Motor neuron (in vitro differentiated cells): ENCODE results near the gene OR8B8. TPM values are rescaled to one million over a fixed set of nuclear protein-coding genes. Genes with fewer than 3 reads are reported as not detected.
"Not testable (repeated sequence)": the region's sequence is repeated elsewhere in the genome, so short reads cannot be mapped to it uniquely, and the experiment has no call there.

Source experiments
- ATAC-seq, 8 experiments: fragments of 200-7000 bp; cut with Tn5 transposase; replicated peaks in 6 of 8; 2 replicates each; pipeline ENCODE4 v1.8.0; 2021; ENCODE audit warnings: mild to moderate bottlenecking in 8 of 8, moderate library complexity in 8 of 8
- H3K27ac ChIP-seq, 2 donors: fragments of 250-450 bp; sonication (Bioruptor Pico); 2 replicates each; pipeline ENCODE4 v1.9.0; 2021; ENCODE audit warnings: antibody characterized with exemption in 2 of 2, mild to moderate bottlenecking in 2 of 2, moderate library complexity in 1 of 2
- H3K4me1 ChIP-seq, 2 donors: fragments of 250-450 bp; sonication (Bioruptor Pico); replicated peaks in 1 of 2; 2 replicates each; pipeline ENCODE4 v1.6.1; 2021; ENCODE audit warnings: antibody characterized with exemption in 2 of 2, mild to moderate bottlenecking in 2 of 2, moderate library complexity in 1 of 2
- H3K4me3 ChIP-seq, 5 donors: fragments of 250-450 bp; sonication (Bioruptor Pico); 2 replicates each; pipeline ENCODE4 v1.9.0; 2021; ENCODE audit warnings: antibody characterized with exemption in 5 of 5, mild to moderate bottlenecking in 5 of 5, moderate library complexity in 4 of 5
- WGBS, 10 experiments: fragments of 450-650 bp; shearing (Covaris generic); methylation state at CpG; one replicate each; pipeline ENCODE4 v1.0.0; 2022; 5-methylcytosine and 5-hydroxymethylcytosine counted together
- in situ Hi-C, 9 experiments: fragments of 400-800 bp; cut with MboI; loops; one replicate each; pipeline ENCODE4 v1.15.0; 2021; ENCODE audit warnings: low sequenced_read_pairs in 9 of 9, low pct_unique_long_range_greater_than_20kb in 2 of 9; ENCODE audit not compliant: unreplicated experiment in 9 of 9
- total RNA-seq, 8 experiments: library from RNA; unstranded; fragments of 300-600 nt; gene quantifications; 2 replicates each; pipeline versions ENCODE4 v1.2.3 to v1.2.4, GENCODE V29; 2022

OR8B8 gene
- total RNA-seq, 8 experiments from 2014 or later = 0.04 to 0.76 (median 0.14) TPM; not detected in 3

DNA sequence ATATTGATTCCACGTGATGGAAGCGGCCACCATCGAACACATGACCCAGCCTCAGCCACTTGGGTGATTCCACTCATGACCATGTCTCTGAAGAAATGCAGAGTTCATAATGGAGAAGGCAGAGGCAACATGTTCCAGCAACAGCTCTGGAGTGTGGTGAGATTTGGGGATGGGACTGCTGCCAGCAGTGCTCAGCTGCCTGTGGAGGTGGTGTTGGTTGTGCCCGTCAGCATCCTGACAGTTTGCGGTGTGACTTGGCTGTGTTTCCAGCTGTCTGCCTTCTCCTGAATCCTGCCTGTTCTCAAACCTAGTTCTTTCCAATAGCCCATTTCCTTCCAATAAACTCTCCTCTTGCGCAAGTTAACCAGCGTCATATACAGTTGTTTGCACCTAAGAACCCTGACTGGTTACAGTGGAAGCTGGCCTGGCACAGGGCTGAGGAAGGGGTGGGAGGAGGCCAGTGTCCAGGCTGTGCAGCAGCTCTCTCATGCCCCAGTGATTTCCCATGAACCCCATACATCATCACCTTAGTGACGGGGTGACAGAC is 22.0 kb upstream of the OR8B8 start:
- no peaks in the 10 kb centered on the region for H3K4me1 ChIP-seq
- ATAC-seq = no peak
- in situ Hi-C loops = no loop called here
- 43 to 93% (median 72%) methylated on average over 3 to 6 of the region's 8 CpGs; no CpG with 5 or more reads in 5 of the 10 experiments for WGBS, 10 experiments
- H3K27ac ChIP-seq = no peak overlapping the region
- no peak overlapping the region for H3K4me3 ChIP-seq

DNA sequence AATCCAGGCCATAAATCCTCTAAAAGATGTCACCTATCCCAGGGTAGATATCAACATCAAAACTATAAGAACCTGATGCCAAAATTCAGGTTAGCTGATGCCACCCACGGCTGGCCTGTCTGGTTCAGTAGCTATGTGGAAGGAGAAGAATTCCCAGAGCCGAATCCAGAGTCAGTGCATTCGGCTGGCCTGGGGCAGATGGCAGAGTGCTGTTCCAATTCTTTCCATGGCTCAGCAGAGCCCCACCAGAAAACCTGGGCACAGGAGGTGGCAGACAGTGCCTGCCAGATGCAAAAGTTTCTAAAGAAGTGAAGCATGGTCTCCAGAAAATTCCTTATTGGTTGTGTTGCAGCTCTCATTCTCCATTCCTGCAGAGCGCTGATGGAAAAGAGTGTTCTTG is 19.9 kb upstream of the OR8B8 start:
- H3K4me1 ChIP-seq = no peaks in the 10 kb centered on the region
- in situ Hi-C loops = no loop called here
- 17 to 100% (median 60%) methylated on average over 1 to 3 of the region's 4 CpGs; no CpG with 5 or more reads in 3 of the 10 experiments for WGBS, 10 experiments
- ATAC-seq = no peak
- H3K4me3 ChIP-seq = no peak overlapping the region
- no peak overlapping the region for H3K27ac ChIP-seq

GRCh38 chr11:124463990-124464389 is 18.5 kb upstream of the OR8B8 start:
- in situ Hi-C loops = no loop called here
- Histone ChIP-seq H3K27ac (no peak overlapping the region), H3K4me3 (no peak overlapping the region), H3K4me1 (no peaks in the 10 kb centered on the region)
- ATAC-seq = no peak
- 0 to 88% (median 47%) methylated on average over 1 to 5 of the region's 5 CpGs for WGBS, 10 experiments

DNA sequence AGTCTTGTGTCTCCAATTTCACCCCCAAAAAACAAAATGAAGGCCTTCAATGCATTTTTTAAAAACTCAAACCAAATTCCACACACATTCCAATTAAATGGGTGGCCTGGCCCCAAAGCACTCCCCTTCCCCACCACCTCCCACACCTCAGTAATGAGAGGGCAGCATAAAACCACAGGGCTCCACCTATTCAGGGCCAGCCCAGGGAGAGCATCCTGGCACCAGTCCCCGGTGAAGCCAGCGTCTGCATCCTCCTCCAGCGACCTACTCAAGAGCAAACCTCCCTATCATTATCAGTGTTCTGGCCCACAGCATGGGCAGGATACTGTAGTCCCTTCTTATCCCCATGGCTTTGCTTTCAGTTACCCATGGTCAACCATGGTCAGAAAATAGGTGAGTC is 17.8 kb upstream of the OR8B8 start:
- H3K4me3 ChIP-seq = no peak overlapping the region
- H3K27ac ChIP-seq = no peak overlapping the region
- WGBS, 10 experiments = 0 to 60% (median 58%) methylated on average over 1 to 3 of the region's 3 CpGs; no CpG with 5 or more reads in 7 of the 10 experiments
- in situ Hi-C loops = no loop called here
- no peak for ATAC-seq
- H3K4me1 ChIP-seq = no peaks in the 10 kb centered on the region

DNA sequence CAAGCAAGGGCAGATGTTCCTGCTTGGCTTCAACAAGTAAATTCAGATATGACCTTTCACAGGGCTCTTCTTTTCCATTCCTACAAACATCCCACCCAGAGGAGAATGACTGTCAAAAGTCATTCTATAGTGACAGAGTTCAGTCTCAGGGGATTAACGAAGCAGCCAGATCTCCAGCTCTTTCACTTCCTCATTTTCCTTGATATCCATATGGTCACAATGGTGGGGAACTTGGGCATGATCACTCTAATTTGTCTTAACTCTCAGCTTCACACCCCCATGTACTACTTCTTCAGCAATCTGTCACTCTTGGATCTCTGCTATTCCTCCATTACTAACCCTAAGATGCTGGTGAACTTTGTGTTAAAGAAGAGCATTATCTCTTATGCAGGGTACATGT is 15.0 kb upstream of the OR8B8 start:
- H3K4me1 ChIP-seq = no peaks in the 10 kb centered on the region
- WGBS, 10 experiments = 17 to 100% (median 63%) methylated on average over 1 of the region's 1 CpG; no CpG with 5 or more reads in 4 of the 10 experiments
- in situ Hi-C loops = no loop called here
- ATAC-seq = no peak
- H3K4me3 ChIP-seq = no peak overlapping the region
- H3K27ac ChIP-seq = no peak overlapping the region

DNA sequence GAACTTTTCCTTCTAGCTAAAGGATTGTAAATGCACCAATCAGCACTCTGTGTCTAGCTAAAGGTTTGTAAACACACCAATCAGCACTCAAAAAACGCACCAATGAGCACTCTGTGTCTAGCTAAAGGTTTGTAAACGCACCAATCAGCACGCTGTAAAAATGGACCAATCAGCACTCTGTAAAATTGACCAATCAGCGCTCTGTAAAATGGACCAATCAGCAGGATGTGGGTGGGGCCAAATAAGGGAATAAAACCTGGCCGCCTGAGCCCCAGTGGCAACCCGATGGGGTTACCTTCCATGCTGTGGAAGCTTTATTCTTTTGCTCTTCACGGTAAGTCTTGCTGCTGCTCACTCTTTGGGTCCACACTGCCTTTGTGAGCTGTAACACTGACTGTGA is 13.9 kb upstream of the OR8B8 start:
- H3K27ac ChIP-seq, ATAC-seq, H3K4me1 ChIP-seq, in situ Hi-C loops, H3K4me3 ChIP-seq: not testable (repeated sequence)
- WGBS, 10 experiments = 0 to 84% (median 71%) methylated on average over 1 to 6 of the region's 7 CpGs; no CpG with 5 or more reads in 4 of the 10 experiments

DNA sequence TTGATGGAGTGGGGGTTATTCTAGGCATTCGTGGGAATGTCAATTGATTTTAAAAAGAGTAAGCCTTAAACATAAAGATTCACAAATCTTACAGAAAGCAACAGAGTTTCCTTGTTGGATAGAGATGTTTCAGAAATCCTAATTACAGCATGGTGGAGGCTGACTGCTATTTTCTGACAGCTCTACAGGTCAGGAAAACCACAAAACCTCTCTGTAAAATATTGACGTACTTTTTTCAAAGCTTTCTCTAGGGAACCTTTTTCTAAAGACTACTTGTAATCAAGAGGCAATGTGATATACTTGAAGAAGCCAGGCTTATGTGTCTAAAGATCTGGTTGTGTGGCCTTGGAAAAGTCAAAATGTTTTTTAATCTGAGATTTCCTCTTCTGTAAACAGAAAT is 9.1 kb upstream of the OR8B8 start:
- Histone ChIP-seq H3K4me1 (no peaks in the 10 kb centered on the region), H3K27ac (no peak overlapping the region), H3K4me3 (no peak overlapping the region)
- no peak for ATAC-seq
- in situ Hi-C loops = no loop called here
- 0 to 57% (median 45%) methylated on average over 1 to 2 of the region's 2 CpGs; no CpG with 5 or more reads in 2 of the 10 experiments for WGBS, 10 experiments

GRCh38 chr11:124446916-124447315 is 1.4 kb upstream of the OR8B8 start:
- no peak overlapping the region for H3K4me3 ChIP-seq
- in situ Hi-C loops = no loop called here
- H3K27ac ChIP-seq = no peak overlapping the region
- peak in 1 of 8 experiments; percentile 27 for ATAC-seq
- H3K4me1 ChIP-seq = no peaks in the 10 kb centered on the region
- 0 to 100% (median 69%) methylated on average over 1 of the region's 1 CpG; no CpG with 5 or more reads in 1 of the 10 experiments for WGBS, 10 experiments

DNA sequence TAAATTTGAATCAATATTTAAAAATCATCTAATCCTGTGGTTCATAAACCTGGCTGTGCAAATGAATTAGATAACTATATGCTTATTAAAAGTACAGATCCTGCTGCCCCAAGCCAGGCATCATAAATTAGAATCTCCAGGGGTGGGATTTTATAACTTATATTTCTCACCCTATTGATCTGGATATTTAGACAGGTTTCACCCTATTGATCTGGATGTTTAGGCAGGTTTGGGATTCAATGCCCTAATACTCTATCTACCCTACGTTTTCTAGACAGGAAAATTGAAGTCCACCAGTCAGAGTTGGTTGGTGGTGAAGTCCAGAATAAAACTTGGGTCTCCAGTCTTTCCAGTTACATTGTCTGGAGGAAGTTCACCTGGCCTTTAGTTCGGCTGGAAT is 2.6 kb downstream of the OR8B8 start:
- in situ Hi-C loops = no loop called here
- no peak for ATAC-seq
- no peaks in the 10 kb centered on the region for H3K4me1 ChIP-seq
- H3K27ac ChIP-seq = no peak overlapping the region
- 0 to 80% (median 64%) methylated on average over 1 to 2 of the region's 2 CpGs; no CpG with 5 or more reads in 5 of the 10 experiments for WGBS, 10 experiments
- H3K4me3 ChIP-seq = no peak overlapping the region

GRCh38 chr11:124442442-124442841 is 3.1 kb downstream of the OR8B8 start:
- H3K4me1 ChIP-seq = no peaks in the 10 kb centered on the region
- no peak for ATAC-seq
- no peak overlapping the region for H3K4me3 ChIP-seq
- in situ Hi-C loops = no loop called here
- WGBS, 10 experiments = 0 to 74% (median 63%) methylated on average over 1 to 6 of the region's 6 CpGs
- H3K27ac ChIP-seq = no peak overlapping the region

- in situ Hi-C loops = no loop called here
- no peak for ATAC-seq
- WGBS, 10 experiments = 0 to 100% (median 50%) methylated on average over 1 to 3 of the region's 7 CpGs; no CpG with 5 or more reads in 4 of the 10 experiments
- Histone ChIP-seq H3K4me1 (no peaks in the 10 kb centered on the region), H3K4me3 (no peak overlapping the region), H3K27ac (no peak overlapping the region)
These were observed 4.0 kb downstream of the OR8B8 start for GRCh38 chr11:124441519-124441918.

DNA sequence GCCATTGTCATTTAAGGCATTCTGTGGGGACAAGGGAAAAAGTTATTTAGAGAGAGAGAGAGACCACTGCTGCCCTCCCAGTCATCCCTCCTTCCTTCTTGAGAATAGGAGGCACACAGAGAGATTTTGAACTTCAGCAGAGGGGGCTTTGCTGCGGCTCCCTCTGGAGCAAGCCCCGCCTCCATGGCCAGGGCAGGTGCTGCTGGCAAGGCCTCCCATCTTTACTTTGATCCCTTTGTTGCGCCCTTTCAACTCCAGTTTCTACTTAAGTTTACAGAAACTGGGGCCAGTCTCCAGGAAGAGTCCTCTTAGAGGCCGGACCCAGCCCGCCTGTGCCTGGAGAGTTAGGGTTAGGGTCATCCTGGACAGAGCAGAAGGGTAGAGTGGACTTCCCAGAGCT is 4.4 kb downstream of the OR8B8 start:
- 0 to 100% (median 88%) methylated on average over 1 to 4 of the region's 5 CpGs; no CpG with 5 or more reads in 3 of the 10 experiments for WGBS, 10 experiments
- no peaks in the 10 kb centered on the region for H3K4me1 ChIP-seq
- in situ Hi-C loops = no loop called here
- H3K4me3 ChIP-seq = no peak overlapping the region
- no peak overlapping the region for H3K27ac ChIP-seq
- ATAC-seq = no peak

GRCh38 chr11:124440608-124441007 is 4.9 kb downstream of the OR8B8 start:
- WGBS, 10 experiments = 0 to 88% (median 73%) methylated on average over 1 to 4 of the region's 4 CpGs; no CpG with 5 or more reads in 4 of the 10 experiments
- no peak overlapping the region for H3K27ac ChIP-seq
- in situ Hi-C loops = no loop called here
- H3K4me3 ChIP-seq = no peak overlapping the region
- no peak for ATAC-seq
- no peaks in the 10 kb centered on the region for H3K4me1 ChIP-seq

GRCh38 chr11:124434699-124435098 is 10.8 kb downstream of the OR8B8 start:
- WGBS, 10 experiments = 23 to 100% (median 80%) methylated on average over 1 to 2 of the region's 2 CpGs; no CpG with 5 or more reads in 1 of the 10 experiments
- in situ Hi-C loops = no loop called here
- no peak for ATAC-seq

More at GRCh38 chr11:124434699-124435098, 10.8 kb downstream of the OR8B8 start:
- Histone ChIP-seq H3K4me3 (no peak overlapping the region), H3K4me1 (no peaks in the 10 kb centered on the region), H3K27ac (no peak overlapping the region)
